ENCODE measurements around the gene ATP5F1E. TPM values are rescaled to one million over a fixed set of nuclear protein-coding genes. Genes with fewer than 3 reads are reported as not detected.

Gene ATP5F1E
- total RNA-seq, 4 donors from 2014 or later = 11.6 to 35.5 (median 26.0) TPM

- WGBS, 2 donors = 11 to 18% methylated on average over 13 to 20 of the region's 109 CpGs
- Histone ChIP-seq H3K27ac (peak within 1 kb of the TSS; percentile 79 to 93 (median 92)), H3K36me3 (peaks cover 0 to 5% (median 0%) of the 10 kb centered on the region in 3 donors), H3K9me3 (no peaks in the 10 kb centered on the region), H3K4me1 (peaks cover 21 to 47% (median 22%) of the 10 kb centered on the region in 3 donors), H3K27me3 (no peaks in the 10 kb centered on the region), H3K4me3 (peak within 1 kb of the TSS; percentile 54 to 92 (median 73))
- peak in 3 of 4 donors; percentile 41 to 63 (median 54) for TF ChIP-seq POLR2A (IDR thresholded peaks at IDR 0.05)
- no peak for TF ChIP-seq CTCF (IDR thresholded peaks at IDR 0.05)
- intact Hi-C loops (cut with DNase I) = no loop called here
- no peak for DNase-seq
Observed at GRCh38 chr20:58980711-58981627, 51.2 kb downstream of the ATP5F1E start, which contains the start of gene NELFCD. TSS of gene NELFCD (plus strand) at chr20:58981256. CDS start at chr20:58981310, 54 bp downstream.

GRCh38 chr20:58978351-58979190 is 53.6 kb downstream of the ATP5F1E start:
- Histone ChIP-seq H3K27ac (no peak overlapping the region), H3K4me1 (peaks cover 10 to 24% (median 16%) of the 10 kb centered on the region in 3 donors), H3K9me3 (no peaks in the 10 kb centered on the region), H3K36me3 (no peaks in the 10 kb centered on the region), H3K27me3 (no peaks in the 10 kb centered on the region), H3K4me3 (no peak overlapping the region)
- intact Hi-C loops (cut with DNase I) = no loop called here
- no peak for DNase-seq
- 66 to 79% methylated on average over 5 to 6 of the region's 6 CpGs for WGBS, 2 donors
- TF ChIP-seq POLR2A (IDR thresholded peaks at IDR 0.05) (no peak), CTCF (IDR thresholded peaks at IDR 0.05) (no peak)

- intact Hi-C loops (cut with DNase I) = no loop called here
- no peak for DNase-seq
- H3K27ac ChIP-seq = no peak overlapping the region
- TF ChIP-seq CTCF (IDR thresholded peaks at IDR 0.05) (no peak), POLR2A (IDR thresholded peaks at IDR 0.05) (no peak)
- no peaks in the 10 kb centered on the region for H3K27me3 ChIP-seq
- H3K4me1 ChIP-seq = peaks cover 0 to 5% (median 0%) of the 10 kb centered on the region in 3 donors
- H3K36me3 ChIP-seq = no peaks in the 10 kb centered on the region
- 78 to 82% methylated on average over 3 of the region's 3 CpGs for WGBS, 2 donors
- no peaks in the 10 kb centered on the region for H3K9me3 ChIP-seq
- no peak overlapping the region for H3K4me3 ChIP-seq
Observed at GRCh38 chr20:58976061-58976730, 55.9 kb downstream of the ATP5F1E start.

Other genes with a start within 250 kb of the ATP5F1E start
- under 1 TPM in 3 of 4 donors, not detected in 1; 0.19 to 0.48 (median 0.34) TPM for gene GNAS-AS1, start 181.4 kb downstream of the ATP5F1E start, total RNA-seq
- 100 to 1,000 TPM; 334 to 513 (median 458) TPM for gene GNAS, start 179.6 kb downstream of the ATP5F1E start, total RNA-seq
- gene NELFCD, start 51.1 kb downstream of the ATP5F1E start, total RNA-seq = 10 to 100 TPM; 40.5 to 64.3 (median 49.9) TPM
- 10 to 100 TPM; 22.3 to 89.7 (median 57.2) TPM for gene CTSZ, start 25.1 kb downstream of the ATP5F1E start, total RNA-seq
- gene TUBB1, start 12.9 kb downstream of the ATP5F1E start, total RNA-seq = under 1 TPM in 1 of 4 donors, not detected in 3; 0.19 TPM
- gene PRELID3B, start 10.5 kb upstream of the ATP5F1E start, total RNA-seq = 10 to 100 TPM; 44.7 to 73.1 (median 68.5) TPM
- 1 to 10 TPM in 1 of 4 donors, under 1 TPM in 3; 0.38 to 1.7 (median 0.60) TPM for gene ZNF831, start 131.5 kb upstream of the ATP5F1E start, total RNA-seq

Measured in esophagus squamous epithelium (tissue), 5 donors.